HCT116 (cell line): Measurements from ENCODE around the gene FXYD2. TPM values are rescaled to one million over a fixed set of nuclear protein-coding genes. Genes with fewer than 3 reads are reported as not detected.

ENCODE experiments used
- ATAC-seq: fragments of 200-7000 bp; cut with Tn5 transposase; 2 replicates; pipeline ENCODE4 v1.9.1; 2020; ENCODE audit warnings: mild to moderate bottlenecking, moderate library complexity
- BruUV-seq: library from RNA; stranded (reverse); fragments of 400-500 nt; replicated peaks from 2 replicates; lab custom pipeline; 2021; lab: Mats Ljungman, UMichigan
- CTCF ChIA-PET: fragments of 300-600 bp; sonication (Branson Sonifier 250); formaldehyde crosslinking; loops from one replicate; lab custom pipeline; 2021; ENCODE audit warnings: antibody characterized with exemption; lab: Charles Lee
- POLR2A ChIA-PET: fragments of 300-600, 350-600 bp; sonication (Branson Sonifier 250); formaldehyde crosslinking; loops from one replicate; lab custom pipeline; 2021; ENCODE audit warnings: antibody characterized with exemption; lab: Charles Lee
- RAD21 ChIA-PET, 2 experiments: fragments of 300-600 bp; sonication (Branson Sonifier 250); formaldehyde crosslinking; loops; one replicate each; lab custom pipeline; 2023; ENCODE audit warnings: low total read pairs in 2 of 2; ENCODE audit not compliant: uncharacterized antibody in 2 of 2, unreplicated experiment in 2 of 2, low non-redundant PET in 1 of 2; lab: Charles Lee
- DNase-seq: peaks from one replicate; pipeline ENCODE4 v3.0.0-alpha.2; 2010; ENCODE audit warnings: low read depth, low spot score
- H2AFZ ChIP-seq: fragments of 200-600 bp; shearing (Covaris generic), sonication (generic); 2 replicates; pipeline ENCODE4 v1.6.1; 2017; ENCODE audit warnings: low read depth, mixed run types, mixed read lengths, antibody characterized with exemption, low read length; ENCODE audit not compliant: poor library complexity, severe bottlenecking
- H3K27ac ChIP-seq: 2 replicates; pipeline ENCODE4 v1.5.1; 2012; ENCODE audit warnings: low read depth, low read length
- H3K27me3 ChIP-seq: fragments of 200-600 bp; sonication (generic); 2 replicates; pipeline ENCODE4 v1.6.1; 2016; ENCODE audit warnings: mixed run types, low read length, mixed read lengths; ENCODE audit not compliant: insufficient read depth
- H3K36me3 ChIP-seq, 2 experiments: fragments of 200-500 bp in 1 of 2; fragments of 200-600 bp in 1 of 2; sonication (Bioruptor generic) in 1 of 2; sonication (generic) in 1 of 2; 2 replicates each; pipeline versions ENCODE4 v1.5.1 to v1.6.1; 2014 to 2016; ENCODE audit warnings: low read length in 2 of 2, inconsistent platforms in 1 of 2, mixed read lengths in 1 of 2, mixed run types in 1 of 2; ENCODE audit not compliant: insufficient read depth in 2 of 2, control insufficient read depth in 1 of 2
- H3K4me1 ChIP-seq, 2 experiments: fragments of 200-600 bp in 1 of 2; sonication (generic) in 1 of 2; 2 replicates each; pipeline versions ENCODE4 v1.5.1 to v1.6.1; 2012 to 2017; ENCODE audit warnings: low read length in 2 of 2, inconsistent platforms in 1 of 2, mild to moderate bottlenecking in 1 of 2, mixed read lengths in 1 of 2, mixed run types in 1 of 2, moderate library complexity in 1 of 2; ENCODE audit not compliant: insufficient read depth in 2 of 2, control insufficient read depth in 1 of 2
- H3K4me2 ChIP-seq: fragments of 200-600 bp; sonication (generic); 2 replicates; pipeline ENCODE4 v1.6.1; 2017; ENCODE audit warnings: mixed run types, low read length, mixed read lengths
- H3K4me3 ChIP-seq, 2 experiments: fragments of 200-600 bp in 1 of 2; sonication (generic) in 1 of 2; replicated peaks in 1 of 2; 2 replicates each; pipeline ENCODE4 v1.5.1; 2011 to 2016; ENCODE audit warnings: low read length in 2 of 2, control low read depth in 1 of 2, low read depth in 1 of 2, mild to moderate bottlenecking in 1 of 2, mixed read lengths in 1 of 2, mixed run types in 1 of 2
- H3K79me2 ChIP-seq: fragments of 200-600 bp; sonication (generic); 2 replicates; pipeline ENCODE4 v1.6.1; 2017; ENCODE audit warnings: mild to moderate bottlenecking, mixed run types, low read length, moderate library complexity, mixed read lengths; ENCODE audit not compliant: insufficient read depth
- H3K9ac ChIP-seq: fragments of 200-600 bp; sonication (generic); 2 replicates; pipeline ENCODE4 v1.6.1; 2016; ENCODE audit warnings: low read length, mixed read lengths
- H3K9me2 ChIP-seq: fragments of 200-600 bp; sonication (generic), shearing (Covaris generic); 2 replicates; pipeline ENCODE4 v1.6.1; 2017; ENCODE audit warnings: mixed run types, mild to moderate bottlenecking, moderate library complexity; ENCODE audit not compliant: insufficient read depth
- H3K9me3 ChIP-seq, 2 experiments: fragments of 200-500 bp in 1 of 2; fragments of 200-600 bp in 1 of 2; sonication (Bioruptor generic) in 1 of 2; sonication (generic) in 1 of 2; 2 replicates each; pipeline ENCODE4 v1.6.1; 2014 to 2017; ENCODE audit warnings: low read length in 2 of 2, mixed read lengths in 2 of 2, inconsistent platforms in 1 of 2, low read depth in 1 of 2, mild to moderate bottlenecking in 1 of 2, mixed run types in 1 of 2, moderate library complexity in 1 of 2; ENCODE audit not compliant: control insufficient read depth in 1 of 2, insufficient read depth in 1 of 2
- H4K20me1 ChIP-seq: fragments of 200-600 bp; sonication (generic), shearing (Covaris generic); 2 replicates; pipeline ENCODE4 v1.6.1; 2017; ENCODE audit warnings: mixed run types, mild to moderate bottlenecking, moderate library complexity; ENCODE audit not compliant: insufficient read depth
- ELF1 ChIP-seq: IDR thresholded peaks from 2 replicates; pipeline ENCODE4 v1.6.1; 2012; ENCODE audit warnings: low read depth, borderline replicate concordance
- EZH2 ChIP-seq: fragments of 200-600 bp; sonication (generic); IDR thresholded peaks from 2 replicates; pipeline ENCODE4 v1.6.1; 2017; ENCODE audit warnings: antibody characterized with exemption, mixed run types
- FOSL1 ChIP-seq: IDR thresholded peaks from 2 replicates; pipeline ENCODE4 v1.6.1; 2012; ENCODE audit warnings: low read depth
- JUND ChIP-seq: IDR thresholded peaks from 2 replicates; pipeline ENCODE4 v1.6.1; 2012
- POLR2A ChIP-seq: IDR thresholded peaks from 2 replicates; pipeline ENCODE4 v1.7.0; 2011; ENCODE audit warnings: borderline replicate concordance; ENCODE audit not compliant: insufficient read depth, insufficient read length; ENCODE audit errors: extremely low read depth
- RAD21 ChIP-seq: IDR thresholded peaks from 2 replicates; pipeline ENCODE4 v1.6.1; 2012; ENCODE audit warnings: low read depth, mild to moderate bottlenecking
- SIN3A ChIP-seq: IDR thresholded peaks from 2 replicates; pipeline ENCODE4 v1.6.1; 2012; ENCODE audit warnings: low read depth
- SP1 ChIP-seq: IDR thresholded peaks from 2 replicates; pipeline ENCODE4 v1.6.1; 2012; ENCODE audit warnings: low read depth
- ZFX ChIP-seq: fragments of 450-650 bp; IDR thresholded peaks from 2 replicates; pipeline ENCODE4 v1.6.1; 2017
- ZNF274 ChIP-seq: fragments of 200-500 bp; sonication (Bioruptor generic); IDR thresholded peaks from 2 replicates; pipeline ENCODE4 v1.6.1; 2014; ENCODE audit warnings: mild to moderate bottlenecking, low read depth, low read length, inconsistent platforms
- intact Hi-C: fragments of 100-400 bp; cut with micrococcal nuclease; formaldehyde crosslinking; loops from 2 replicates; pipeline ENCODE4 v1.10.0; 2022
- total RNA-seq: library from RNA; stranded (reverse); gene quantifications from one replicate; pipeline ENCODE4 v1.2.1, GENCODE V29; 2021; ENCODE audit not compliant: unreplicated experiment
- TF ChIP-seq, protein P1 (sequence below): IDR thresholded peaks from 2 replicates; pipeline ENCODE4 v1.6.1; 2011; ENCODE audit warnings: mild to moderate bottlenecking, low read length, moderate library complexity; ENCODE audit not compliant: insufficient replicate concordance; ENCODE audit errors: extremely low read depth

FXYD2 gene
- total RNA-seq, 1 experiment from 2014 or later, result 0.52 TPM

DNA sequence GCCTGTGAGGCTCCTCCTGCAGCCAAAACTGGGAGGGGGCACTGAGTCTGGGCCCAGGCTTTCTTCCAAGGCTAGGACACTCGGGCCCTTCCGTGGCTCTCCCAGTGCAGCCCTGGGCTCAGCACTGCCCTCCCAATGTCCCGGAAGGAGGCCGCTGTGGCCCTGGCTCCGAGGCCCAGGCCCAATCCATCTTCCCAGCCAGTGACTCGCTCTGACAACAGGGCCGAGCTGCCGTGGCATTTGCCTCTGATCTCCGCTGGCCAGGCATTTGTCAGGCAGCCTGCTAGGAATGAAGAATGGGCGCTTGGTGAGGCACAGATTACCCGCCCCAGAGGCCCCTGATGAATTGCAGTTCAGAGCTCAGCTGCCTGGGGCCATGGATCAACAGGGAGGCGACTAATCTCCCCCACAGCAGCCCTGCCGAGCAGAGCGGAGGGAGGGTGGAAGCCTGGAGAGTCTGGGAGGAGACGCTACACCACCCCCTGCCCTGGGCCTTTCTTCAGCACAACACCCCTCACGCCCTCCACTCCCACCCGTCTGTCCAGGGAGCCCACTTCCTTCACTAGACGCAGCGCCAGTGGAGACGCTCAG, 8.3 kb downstream of the FXYD2 start:
- peak overlapping the region; percentile 63; the same call in 1 of the 2 replicates for H3K4me2 ChIP-seq
- RAD21 ChIA-PET, result interaction anchor here in 1 of 2 experiments (1.7 kb wide), 1 partner anchor 373 kb away, joined by 3 read pairs; no protein-coding TSS in a partner anchor
- H3K4me1 ChIP-seq, result peaks cover 15 to 56% of the 10 kb centered on the region in 2 experiments
- peak overlapping the region; percentile 56 for H2AFZ ChIP-seq
- H4K20me1 ChIP-seq, result no peaks in the 10 kb centered on the region
- H3K9me3 ChIP-seq, result no peaks in the 10 kb centered on the region
- ATAC-seq, result peak; percentile 26; the same call in 1 of the 2 replicates
- TF ChIP-seq ZFX (0 out of 2 replicates have a peak, but pooled peaks have one; percentile 18), RAD21 (no peak)
- H3K27me3 ChIP-seq, result no peaks in the 10 kb centered on the region
- no peaks in the 10 kb centered on the region for H3K9me2 ChIP-seq
- H3K4me3 ChIP-seq, result no peak overlapping the region
- no peak for DNase-seq
- peak overlapping the region; percentile 22; the same call in 1 of the 2 replicates for H3K9ac ChIP-seq
- POLR2A ChIA-PET, result interaction anchor here (1.2 to 1.3 kb wide), 2 partner anchors 131 to 238 kb away, joined by 3 read pairs; no protein-coding TSS in a partner anchor
- H3K27ac ChIP-seq, result peak overlapping the region; percentile 20; the same call in 1 of the 2 replicates
- intact Hi-C loops, result loop anchor here (2.0 kb wide), 1 partner anchor 583 kb away; the partner anchor contains the start of genes PCSK7 and RNF214
- no peaks in the 10 kb centered on the region for H3K79me2 ChIP-seq
- H3K36me3 ChIP-seq, result no peaks in the 10 kb centered on the region
- CTCF ChIA-PET, result interaction anchor here (3.8 to 10.0 kb wide), 4 partner anchors 8 to 388 kb away, joined by 25 to 224 read pairs (median 88); no protein-coding TSS in a partner anchor
- BruUV-seq, result no TSS peak

DNA sequence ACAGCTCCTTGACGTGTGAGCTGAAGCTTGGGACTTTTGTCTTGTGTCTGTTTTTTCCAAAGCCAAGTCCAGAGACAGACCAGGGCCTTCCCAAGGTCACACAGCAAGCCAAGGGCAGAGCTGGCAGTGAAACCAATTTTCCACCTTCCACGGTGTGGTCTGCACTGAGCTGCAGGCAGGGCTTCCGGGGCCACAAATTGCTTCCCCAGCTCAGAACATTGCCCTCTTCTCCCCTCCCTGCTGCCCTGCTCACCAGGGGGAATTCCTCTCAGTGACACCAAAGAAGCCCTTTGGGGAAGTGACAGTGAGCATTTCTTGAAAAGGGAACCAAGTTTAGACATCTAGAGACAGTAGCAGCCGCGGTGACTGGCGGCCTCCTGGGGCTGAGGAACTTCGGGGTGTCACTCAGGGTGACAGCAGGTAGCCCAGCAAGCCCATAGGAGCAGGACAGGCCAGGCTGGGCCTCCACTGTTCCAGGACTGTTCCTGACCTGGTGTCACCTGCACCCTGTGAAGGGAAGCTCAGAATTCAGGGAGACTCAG, 9.2 kb downstream of the FXYD2 start:
- Histone ChIP-seq H3K4me1 (peaks cover 15 to 56% of the 10 kb centered on the region in 2 experiments), H3K4me2 (no peak overlapping the region), H3K9me2 (no peaks in the 10 kb centered on the region), H3K36me3 (no peaks in the 10 kb centered on the region), H4K20me1 (no peaks in the 10 kb centered on the region), H3K27me3 (no peaks in the 10 kb centered on the region), H2AFZ (no peak overlapping the region), H3K9me3 (no peaks in the 10 kb centered on the region), H3K79me2 (no peaks in the 10 kb centered on the region), H3K4me3 (no peak overlapping the region)
- DNase-seq (no peak), ATAC-seq (no peak)
- CTCF ChIA-PET, result interaction anchor here (3.8 to 10.0 kb wide), 4 partner anchors 7 to 387 kb away, joined by 25 to 224 read pairs (median 88); no protein-coding TSS in a partner anchor
- BruUV-seq, result no TSS peak
- POLR2A ChIA-PET, result no interaction called here
- intact Hi-C loops, result no loop called here
- TF ChIP-seq, protein P1, sequence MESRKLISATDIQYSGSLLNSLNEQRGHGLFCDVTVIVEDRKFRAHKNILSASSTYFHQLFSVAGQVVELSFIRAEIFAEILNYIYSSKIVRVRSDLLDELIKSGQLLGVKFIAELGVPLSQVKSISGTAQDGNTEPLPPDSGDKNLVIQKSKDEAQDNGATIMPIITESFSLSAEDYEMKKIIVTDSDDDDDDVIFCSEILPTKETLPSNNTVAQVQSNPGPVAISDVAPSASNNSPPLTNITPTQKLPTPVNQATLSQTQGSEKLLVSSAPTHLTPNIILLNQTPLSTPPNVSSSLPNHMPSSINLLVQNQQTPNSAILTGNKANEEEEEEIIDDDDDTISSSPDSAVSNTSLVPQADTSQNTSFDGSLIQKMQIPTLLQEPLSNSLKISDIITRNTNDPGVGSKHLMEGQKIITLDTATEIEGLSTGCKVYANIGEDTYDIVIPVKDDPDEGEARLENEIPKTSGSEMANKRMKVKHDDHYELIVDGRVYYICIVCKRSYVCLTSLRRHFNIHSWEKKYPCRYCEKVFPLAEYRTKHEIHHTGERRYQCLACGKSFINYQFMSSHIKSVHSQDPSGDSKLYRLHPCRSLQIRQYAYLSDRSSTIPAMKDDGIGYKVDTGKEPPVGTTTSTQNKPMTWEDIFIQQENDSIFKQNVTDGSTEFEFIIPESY, result no peak
- TF ChIP-seq FOSL1 (no peak), SP1 (no peak), JUND (no peak), ELF1 (no peak), EZH2 (no peak), ZNF274 (no peak), POLR2A (no peak), SIN3A (no peak)
- TF ChIP-seq, all 23 proteins: peak for 0
- Histone ChIP-seq H3K9ac (no peak overlapping the region), H3K27ac (no peak overlapping the region)
- RAD21 ChIA-PET, result no interaction called here
